Ovary (tissue), 9 donors: Measurements from ENCODE around the gene TBC1D5. TPM values are rescaled to one million over a fixed set of nuclear protein-coding genes. Genes with fewer than 3 reads are reported as not detected.

Experiments used
- DNase-seq, 5 donors: peaks; one replicate each; pipeline ENCODE4 v3.0.0-alpha.2; 2019 to 2020
- H3K27ac ChIP-seq, 2 donors: fragments of 200-600 bp; one replicate each; pipeline versions ENCODE4 v1.5.1 to v1.8.0; 2019 to 2022
- H3K27me3 ChIP-seq: fragments of 200-600 bp; one replicate; pipeline ENCODE4 v1.8.0; 2022
- H3K36me3 ChIP-seq: fragments of 200-600 bp; sonication (generic); one replicate; pipeline ENCODE4 v1.5.1; 2019
- H3K4me1 ChIP-seq: one replicate; pipeline ENCODE4 v1.8.1; 2013; ENCODE audit warnings: mild to moderate bottlenecking, moderate library complexity; ENCODE audit not compliant: insufficient read depth
- H3K4me3 ChIP-seq: fragments of 200-600 bp; sonication (generic); one replicate; pipeline ENCODE4 v1.5.1; 2017
- H3K9me3 ChIP-seq, 2 donors: fragments of 200-600 bp in 1 of 2; sonication (generic) in 1 of 2; one replicate each; pipeline versions ENCODE4 v1.5.1 to v1.8.1; 2013 to 2019; ENCODE audit warnings: mild to moderate bottlenecking in 1 of 2, moderate library complexity in 1 of 2
- CTCF ChIP-seq, 3 donors: fragments of 450-650 bp in 2 of 3; fragments of 200-600 bp in 1 of 3; IDR thresholded peaks; one replicate each; pipeline versions ENCODE4 v1.5.1 to v1.8.0; 2016 to 2022; ENCODE audit warnings: antibody characterized with exemption in 3 of 3, mild to moderate bottlenecking in 1 of 3
- EP300 ChIP-seq: sonication (generic); formaldehyde crosslinking; IDR thresholded peaks from one replicate; pipeline ENCODE4 v1.6.1; 2017; ENCODE audit warnings: antibody characterized with exemption
- POLR2A ChIP-seq: fragments of 450-650 bp; IDR thresholded peaks from one replicate; pipeline ENCODE4 v1.6.1; 2017; ENCODE audit warnings: antibody characterized with exemption, mild to moderate bottlenecking, moderate library complexity
- WGBS, 3 donors: extraction: QIAGEN DNeasy Blood & Tissue Kit in 1 of 3; methylation state at CpG; one replicate each; pipeline versions ENCODE4 v1.1.5 to v1.1.7; 2013 to 2017; 5-methylcytosine and 5-hydroxymethylcytosine counted together
- intact Hi-C, 4 donors: fragments of 100-400 bp; cut with DNase I; formaldehyde crosslinking; loops; one replicate each; pipeline versions ENCODE4 v1.11.0 to v1.15.1; 2022 to 2023
- polyA plus RNA-seq, 2 donors: library from polyadenylated mRNA; stranded (reverse); fragments of 200-250 nt in 1 of 2; fragments of 350-450 nt in 1 of 2; fragmentation: Illumina TruSeq in 1 of 2; extraction: RNeasy Lipid Tissue Mini Kit (QIAGEN cat#74804) in 1 of 2; gene quantifications; one replicate each; pipeline ENCODE4 v1.2.3, GENCODE V29; 2013 to 2014
- total RNA-seq, 7 donors: library from RNA; depleted of rRNA in 2 of 7; stranded (reverse); fragments of >200 nt in 2 of 7; fragmentation: NEBNext Ultra II Directional in 3 of 7; extraction: Animal tissue kit (Norgen Biotek cat#: 25700) in 3 of 7; gene quantifications; one replicate each; pipeline versions ENCODE4 v1.1.0 to v1.2.4, GENCODE V29; 2016 to 2023
- donor health status: DM: no; HTN: no; CAD: no; lungs with moderate emphysema.
- donor health status: DM: no; HTN: no; CAD: no.
- donor health status: Bipolar disorder and iron deficiency.
- donor health status: DM: yes; HTN: yes; CAD: no.
- donor health status: DM: no; HTN: no; CAD: no.
- donor health status: DM: yes; HTN: yes; CAD: no.

The TBC1D5 gene
- total and polyA plus RNA-seq, 9 donors: 20.7 to 73.5 (median 61.0) TPM

- no peak for DNase-seq
- no peak overlapping the region for H3K4me3 ChIP-seq
- no peaks in the 10 kb centered on the region for H3K9me3 ChIP-seq
- no peak overlapping the region for H3K27ac ChIP-seq
- TF ChIP-seq CTCF (IDR thresholded peaks at IDR 0.05) (no peak), POLR2A (no peak), EP300 (no peak)
- no peaks in the 10 kb centered on the region for H3K36me3 ChIP-seq
- WGBS, 3 donors: 69 to 73% (median 73%) methylated on average over 1 of the region's 1 CpG
- H3K4me1 ChIP-seq: peaks cover 2% of the 10 kb centered on the region
- intact Hi-C loops: no loop called here
- H3K27me3 ChIP-seq: no peaks in the 10 kb centered on the region
Measured at GRCh38 chr3:17753632-17753992, 11.2 kb upstream of the TBC1D5 start.

GRCh38 chr3:17752876-17753631, 10.6 kb upstream of the TBC1D5 start:
- intact Hi-C loops: no loop called here
- H3K4me3 ChIP-seq: no peak overlapping the region
- WGBS, 3 donors: 30 to 51% (median 40%) methylated on average over 1 of the region's 1 CpG
- no peaks in the 10 kb centered on the region for H3K36me3 ChIP-seq
- DNase-seq: no peak
- no peak overlapping the region for H3K27ac ChIP-seq
- TF ChIP-seq POLR2A (no peak), EP300 (no peak), CTCF (IDR thresholded peaks at IDR 0.05) (no peak)
- no peaks in the 10 kb centered on the region for H3K27me3 ChIP-seq
- H3K9me3 ChIP-seq: no peaks in the 10 kb centered on the region
- peaks cover 2% of the 10 kb centered on the region for H3K4me1 ChIP-seq

GRCh38 chr3:17752436-17752835, 10.0 kb upstream of the TBC1D5 start:
- WGBS, 3 donors: 88 to 98% (median 94%) methylated on average over 2 of the region's 2 CpGs
- Histone ChIP-seq H3K36me3 (no peaks in the 10 kb centered on the region), H3K4me1 (peaks cover 2% of the 10 kb centered on the region), H3K9me3 (no peaks in the 10 kb centered on the region), H3K27me3 (no peaks in the 10 kb centered on the region), H3K27ac (no peak overlapping the region), H3K4me3 (no peak overlapping the region)
- intact Hi-C loops: no loop called here
- no peak for DNase-seq
- TF ChIP-seq POLR2A: no peak
- TF ChIP-seq EP300: no peak
- TF ChIP-seq CTCF (IDR thresholded peaks at IDR 0.05): no peak

- WGBS, 3 donors: 14 to 42% (median 15%) methylated on average over 3 of the region's 3 CpGs
- TF ChIP-seq EP300: no peak
- no peak for TF ChIP-seq POLR2A
- TF ChIP-seq CTCF (IDR thresholded peaks at IDR 0.05): no peak
- intact Hi-C loops: no loop called here
- no peaks in the 10 kb centered on the region for H3K36me3 ChIP-seq
- DNase-seq: no peak
- no peak overlapping the region for H3K27ac ChIP-seq
- H3K4me3 ChIP-seq: no peak overlapping the region
- no peaks in the 10 kb centered on the region for H3K27me3 ChIP-seq
- H3K4me1 ChIP-seq: peaks cover 2% of the 10 kb centered on the region
- H3K9me3 ChIP-seq: no peaks in the 10 kb centered on the region
Measured at GRCh38 chr3:17749705-17750293, 7.4 kb upstream of the TBC1D5 start.
